DND-41 (cell line): ENCODE data around the gene PIK3R3.

Source experiments
- ATAC-seq: fragments of 200-7000 bp; cut with Tn5 transposase; 3 replicates; pipeline ENCODE4 v1.9.1; 2021; ENCODE audit warnings: low read depth; ENCODE audit not compliant: insufficient read depth
- DNase-seq: peaks from one replicate; pipeline ENCODE4 v3.0.0-alpha.2; 2020
- H2AFZ ChIP-seq: 2 replicates; pipeline ENCODE4 v1.6.0; 2012; ENCODE audit warnings: low read depth, low read length
- H3K27ac ChIP-seq: 2 replicates; pipeline ENCODE4 v1.5.1; 2012; ENCODE audit warnings: low read length, inconsistent platforms
- H3K27me3 ChIP-seq: fragments of 200-600 bp; sonication (generic); 2 replicates; pipeline ENCODE4 v1.6.0; 2012; ENCODE audit warnings: low read length, mild to moderate bottlenecking, inconsistent platforms; ENCODE audit not compliant: insufficient read depth, poor library complexity
- H3K36me3 ChIP-seq: 2 replicates; pipeline ENCODE4 v1.5.1; 2012; ENCODE audit warnings: low read length, inconsistent platforms; ENCODE audit not compliant: insufficient read depth
- H3K4me1 ChIP-seq: 2 replicates; pipeline ENCODE4 v1.5.1; 2012; ENCODE audit warnings: mild to moderate bottlenecking, low read length; ENCODE audit not compliant: insufficient read depth
- H3K4me2 ChIP-seq: 2 replicates; pipeline ENCODE4 v1.6.0; 2012; ENCODE audit warnings: mild to moderate bottlenecking, moderate library complexity, low read length, inconsistent platforms; ENCODE audit not compliant: insufficient read depth
- H3K4me3 ChIP-seq, 2 experiments: fragments of 200-600 bp in 1 of 2; shearing (Covaris generic) in 1 of 2; 2 replicates each; pipeline ENCODE4 v1.5.1; 2012 to 2016; ENCODE audit warnings: inconsistent platforms in 2 of 2, low read length in 2 of 2, mild to moderate bottlenecking in 2 of 2, low read depth in 1 of 2, moderate library complexity in 1 of 2
- H3K79me2 ChIP-seq: 2 replicates; pipeline ENCODE4 v1.6.0; 2012; ENCODE audit warnings: low read length, inconsistent platforms; ENCODE audit not compliant: insufficient read depth
- H3K9ac ChIP-seq: 2 replicates; pipeline ENCODE4 v1.6.0; 2012; ENCODE audit warnings: low read depth, mild to moderate bottlenecking, inconsistent platforms, low read length, moderate library complexity
- H3K9me3 ChIP-seq: 2 replicates; pipeline ENCODE4 v1.5.1; 2012; ENCODE audit warnings: low read length, moderate library complexity, mild to moderate bottlenecking, inconsistent platforms; ENCODE audit not compliant: insufficient read depth, severe bottlenecking
- H4K20me1 ChIP-seq: 2 replicates; pipeline ENCODE4 v1.6.0; 2012; ENCODE audit warnings: low read length; ENCODE audit not compliant: insufficient read depth
- CTCF ChIP-seq: IDR thresholded peaks from 2 replicates; pipeline ENCODE4 v1.5.1; 2012; ENCODE audit warnings: borderline replicate concordance, low read length, moderate library complexity, mild to moderate bottlenecking; ENCODE audit not compliant: poor library complexity, severe bottlenecking; ENCODE audit errors: extremely low read depth
- EZH2 ChIP-seq: IDR thresholded peaks from 3 replicates; pipeline ENCODE4 v1.6.1; 2012; ENCODE audit warnings: borderline replicate concordance, low read depth, mild to moderate bottlenecking, moderate library complexity, low read length, inconsistent platforms; ENCODE audit not compliant: severe bottlenecking

PIK3R3 gene

GRCh38 chr1:46087891-46088290 is 44.5 kb downstream of the PIK3R3 start:
- ATAC-seq: no peak
- Histone ChIP-seq H4K20me1 (no peaks in the 10 kb centered on the region; the same call in 1 of the 2 replicates), H3K9me3 (peaks cover 4% of the 10 kb centered on the region), H3K79me2 (peaks cover 42% of the 10 kb centered on the region), H3K4me2 (no peak overlapping the region), H3K36me3 (peaks cover 2% of the 10 kb centered on the region; the same call in 1 of the 2 replicates), H3K27me3 (no peaks in the 10 kb centered on the region), H3K4me3 (no peak overlapping the region), H3K27ac (no peak overlapping the region), H3K9ac (no peak overlapping the region), H3K4me1 (no peaks in the 10 kb centered on the region), H2AFZ (no peak overlapping the region)
- TF ChIP-seq CTCF: no peak
- TF ChIP-seq EZH2: no peak
- DNase-seq: no peak

- H4K20me1 ChIP-seq: no peaks in the 10 kb centered on the region; the same call in 1 of the 2 replicates
Measured at GRCh38 chr1:46086576-46086975, 45.9 kb downstream of the PIK3R3 start.

GRCh38 chr1:46084553-46085451 is 47.6 kb downstream of the PIK3R3 start:
- Histone ChIP-seq H3K4me3 (no peak overlapping the region), H4K20me1 (no peaks in the 10 kb centered on the region; the same call in 1 of the 2 replicates), H3K27ac (no peak overlapping the region), H3K4me2 (no peak overlapping the region), H3K79me2 (peaks cover 35% of the 10 kb centered on the region), H3K9ac (no peak overlapping the region), H3K27me3 (no peaks in the 10 kb centered on the region), H3K9me3 (peaks cover 4% of the 10 kb centered on the region), H3K36me3 (peaks cover 5% of the 10 kb centered on the region; the same call in 1 of the 2 replicates), H3K4me1 (no peaks in the 10 kb centered on the region), H2AFZ (no peak overlapping the region)
- DNase-seq: no peak
- no peak for ATAC-seq
- no peak for TF ChIP-seq CTCF

More at GRCh38 chr1:46086576-46086975, 45.9 kb downstream of the PIK3R3 start:
- H2AFZ ChIP-seq: no peak overlapping the region
- TF ChIP-seq EZH2: no peak
- no peak overlapping the region for H3K4me3 ChIP-seq
- no peak overlapping the region for H3K9ac ChIP-seq
- no peak for ATAC-seq
- H3K9me3 ChIP-seq: peaks cover 4% of the 10 kb centered on the region
- peaks cover 2% of the 10 kb centered on the region; the same call in 1 of the 2 replicates for H3K36me3 ChIP-seq
- no peaks in the 10 kb centered on the region for H3K27me3 ChIP-seq
- no peak for DNase-seq
- H3K4me2 ChIP-seq: no peak overlapping the region
- peaks cover 41% of the 10 kb centered on the region for H3K79me2 ChIP-seq
- no peaks in the 10 kb centered on the region for H3K4me1 ChIP-seq
- H3K27ac ChIP-seq: no peak overlapping the region

- no peak overlapping the region for H3K4me2 ChIP-seq
- no peak overlapping the region for H3K9ac ChIP-seq
- H3K27ac ChIP-seq: no peak overlapping the region
- H3K4me1 ChIP-seq: no peaks in the 10 kb centered on the region
- ATAC-seq (no peak), DNase-seq (no peak)
- H3K36me3 ChIP-seq: peaks cover 5% of the 10 kb centered on the region; the same call in 1 of the 2 replicates
- peaks cover 30% of the 10 kb centered on the region for H3K79me2 ChIP-seq
- H3K4me3 ChIP-seq: no peak overlapping the region
- peaks cover 4% of the 10 kb centered on the region for H3K9me3 ChIP-seq
- no peak for TF ChIP-seq EZH2
- no peak for TF ChIP-seq CTCF
- no peaks in the 10 kb centered on the region for H3K27me3 ChIP-seq
- no peaks in the 10 kb centered on the region for H4K20me1 ChIP-seq
- no peak overlapping the region for H2AFZ ChIP-seq
Measured at GRCh38 chr1:46083579-46083978, 48.9 kb downstream of the PIK3R3 start.
